ENCODE data around the gene C10orf67.

GRCh38 chr10:23281044-23281433 is 63.6 kb downstream of the C10orf67 start:
- TF ChIP-seq CTCF (IDR thresholded peaks at IDR 0.05; ENCODE audit: poor library complexity, severe bottlenecking) (no peak), POLR2AphosphoS5 (IDR thresholded peaks at IDR 0.05) (no peak), MXI1 (conservative IDR thresholded peaks at IDR 0.05; ENCODE audit: poor library complexity, severe bottlenecking) (no peak), TAF1 (IDR thresholded peaks at IDR 0.05; ENCODE audit: low read depth) (no peak)
